ENCODE measurements around the gene LONP1. TPM values are rescaled to one million over a fixed set of nuclear protein-coding genes. Genes with fewer than 3 reads are reported as not detected.
A peak's percentile ranks its signal among the peaks of the same experiment; 100 is the strongest.

The LONP1 gene
- total RNA-seq, 1 experiment from 2014 or later, result 113 TPM

DNA sequence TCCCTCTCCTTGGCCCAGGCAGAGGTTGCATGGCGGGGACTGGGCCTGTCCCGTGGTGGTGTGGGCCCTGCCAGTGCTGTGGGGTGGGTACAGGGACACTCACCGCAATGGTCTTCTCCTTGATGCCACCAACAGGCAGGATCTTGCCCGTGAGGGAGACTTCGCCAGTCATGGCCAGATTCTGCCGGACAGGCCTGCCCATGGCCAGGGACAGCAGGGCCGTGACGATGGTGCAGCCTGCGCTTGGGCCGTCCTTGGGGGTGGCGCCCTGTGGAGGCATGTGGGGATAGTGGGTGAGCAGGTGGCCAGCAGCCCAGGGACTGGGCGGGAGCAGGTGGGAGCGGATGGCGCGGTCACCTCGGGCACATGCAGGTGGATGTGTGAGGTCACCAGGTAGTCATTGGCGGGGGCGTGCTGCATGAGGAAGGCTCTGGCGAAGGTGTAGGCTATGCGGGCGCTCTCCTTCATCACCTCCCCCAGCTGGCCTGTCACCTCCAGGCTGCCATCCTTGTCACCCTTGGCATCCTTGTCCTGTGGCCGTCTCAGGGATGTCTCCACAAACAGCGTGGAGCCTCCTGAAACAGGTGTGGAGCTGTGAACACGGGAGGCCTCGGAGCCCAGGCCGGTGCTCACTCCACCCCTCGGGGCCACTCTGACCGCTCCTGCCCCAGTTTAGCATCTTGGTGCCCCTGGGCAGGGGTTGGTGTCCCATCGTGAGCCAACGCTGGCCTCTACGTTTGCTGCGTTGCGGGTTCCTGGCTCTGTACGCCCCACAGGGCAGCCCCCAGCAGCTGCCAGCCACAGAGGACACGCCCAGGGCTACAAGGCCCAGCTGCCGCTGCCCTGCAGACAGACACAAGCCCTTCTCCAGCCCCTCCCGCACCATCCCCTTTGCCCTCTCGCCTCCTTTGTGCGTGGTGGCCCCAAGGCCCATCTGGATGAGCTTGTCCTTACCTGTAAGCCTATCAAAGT, 26.5 kb downstream of the LONP1 start:
- Histone ChIP-seq H3K27me3 (ENCODE audit: insufficient read depth, low read length) (no peaks in the 10 kb centered on the region), H2BK20ac (ENCODE audit: low read depth, low read length, poor library complexity, severe bottlenecking) (no peak overlapping the region), H2BK5ac (ENCODE audit: insufficient read length, low read length) (no peak overlapping the region), H3K9me3 (ENCODE audit: control insufficient read depth, low read depth, low read length) (no peaks in the 10 kb centered on the region), H3K79me2 (ENCODE audit: insufficient read depth, low read length) (peaks cover 14% of the 10 kb centered on the region; the same call in 1 of the 2 replicates), H3K14ac (ENCODE audit: insufficient read depth, low read length) (no peak overlapping the region), H2AFZ (ENCODE audit: low read length) (no peak overlapping the region), H4K20me1 (ENCODE audit: control insufficient read depth, insufficient read depth, insufficient read length) (no peaks in the 10 kb centered on the region), H2AK5ac (ENCODE audit: insufficient read length, low read length) (no peak overlapping the region), H2BK12ac (ENCODE audit: insufficient read length, low read depth, low read length) (no peak overlapping the region), H3K4me2 (ENCODE audit: insufficient read depth, insufficient read length, low read length) (no peak overlapping the region), H3T11ph (ENCODE audit: low read length) (no peak overlapping the region), H4K5ac (ENCODE audit: insufficient read length, low read depth, low read length) (no peak overlapping the region), H2BK120ac (ENCODE audit: low read depth, low read length, poor library complexity, severe bottlenecking) (no peak overlapping the region), H3K4me1 (ENCODE audit: insufficient read depth, low read length) (no peaks in the 10 kb centered on the region), H3K79me1 (ENCODE audit: insufficient read depth, low read depth, low read length, poor library complexity, severe bottlenecking) (no peaks in the 10 kb centered on the region), H3K27ac (ENCODE audit: insufficient read length, low read depth, low read length) (no peak overlapping the region), H3K9ac (ENCODE audit: extremely low read depth, insufficient read length, low read length) (no peak overlapping the region), H4K91ac (ENCODE audit: insufficient read length, low read depth, low read length) (no peak overlapping the region), H3K18ac (ENCODE audit: insufficient read length, low read depth, low read length) (no peak overlapping the region), H3K56ac (ENCODE audit: insufficient read length, low read depth, low read length) (no peak overlapping the region), H3K4ac (ENCODE audit: low read depth, low read length) (no peak overlapping the region), H4K8ac (replicated peaks; ENCODE audit: insufficient read length, low read depth, low read length) (no peak overlapping the region), H3K23me2 (ENCODE audit: insufficient read length, low read depth, low read length, poor library complexity, severe bottlenecking) (peaks cover 5% of the 10 kb centered on the region), H3K23ac (ENCODE audit: insufficient read length, low read depth, low read length) (no peak overlapping the region), H2BK15ac (ENCODE audit: low read depth, low read length) (no peak overlapping the region)
- peaks cover 35 to 66% (median 49%) of the 10 kb centered on the region in 3 experiments for H3K36me3 Mint-ChIP-seq (ENCODE audit: insufficient read depth in 1 of 3, low read depth in 3 of 3)
- peaks cover 8% of the 10 kb centered on the region; the same call in 1 of the 2 replicates for H3K27me3 Mint-ChIP-seq (ENCODE audit: low read depth)
- H3K9me3 Mint-ChIP-seq, result peaks cover 5 to 6% of the 10 kb centered on the region in 2 experiments; a peak in 2 of 5 replicates
- peak; percentile 38 for DNase-seq
- no CpG with 5 or more reads among the region's 39 CpGs for WGBS (ENCODE audit: extremely low coverage, insufficient read length, low lambda C conversion rate)
- H3K4me3 Mint-ChIP-seq, result peak overlapping the region in 1 of 2 experiments; percentile 40; a peak in 1 of 5 replicates
- TF ChIP-seq, protein P1, sequence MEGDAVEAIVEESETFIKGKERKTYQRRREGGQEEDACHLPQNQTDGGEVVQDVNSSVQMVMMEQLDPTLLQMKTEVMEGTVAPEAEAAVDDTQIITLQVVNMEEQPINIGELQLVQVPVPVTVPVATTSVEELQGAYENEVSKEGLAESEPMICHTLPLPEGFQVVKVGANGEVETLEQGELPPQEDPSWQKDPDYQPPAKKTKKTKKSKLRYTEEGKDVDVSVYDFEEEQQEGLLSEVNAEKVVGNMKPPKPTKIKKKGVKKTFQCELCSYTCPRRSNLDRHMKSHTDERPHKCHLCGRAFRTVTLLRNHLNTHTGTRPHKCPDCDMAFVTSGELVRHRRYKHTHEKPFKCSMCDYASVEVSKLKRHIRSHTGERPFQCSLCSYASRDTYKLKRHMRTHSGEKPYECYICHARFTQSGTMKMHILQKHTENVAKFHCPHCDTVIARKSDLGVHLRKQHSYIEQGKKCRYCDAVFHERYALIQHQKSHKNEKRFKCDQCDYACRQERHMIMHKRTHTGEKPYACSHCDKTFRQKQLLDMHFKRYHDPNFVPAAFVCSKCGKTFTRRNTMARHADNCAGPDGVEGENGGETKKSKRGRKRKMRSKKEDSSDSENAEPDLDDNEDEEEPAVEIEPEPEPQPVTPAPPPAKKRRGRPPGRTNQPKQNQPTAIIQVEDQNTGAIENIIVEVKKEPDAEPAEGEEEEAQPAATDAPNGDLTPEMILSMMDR (conservative IDR thresholded peaks at IDR 0.05), result no peak
- H3K4me1 Mint-ChIP-seq, result peaks cover 4 to 12% of the 10 kb centered on the region in 2 experiments
- no peak overlapping the region; a peak in 1 of 7 replicates for H3K27ac Mint-ChIP-seq
